Stimulated activated CD8-positive, alpha-beta memory T cell treated with anti-CD3 and anti-CD28 coated beads, Interleukin-15, amount 100 ng/mL, for 1 hour (primary cell): ENCODE results near the gene IKBKE.
A peak's percentile ranks its signal among the peaks of the same experiment; 100 is the strongest.

Source experiments
- DNase-seq: peaks from one replicate; pipeline ENCODE4 v3.0.0-alpha.2; 2020; ENCODE audit warnings: low read depth

IKBKE gene

DNA sequence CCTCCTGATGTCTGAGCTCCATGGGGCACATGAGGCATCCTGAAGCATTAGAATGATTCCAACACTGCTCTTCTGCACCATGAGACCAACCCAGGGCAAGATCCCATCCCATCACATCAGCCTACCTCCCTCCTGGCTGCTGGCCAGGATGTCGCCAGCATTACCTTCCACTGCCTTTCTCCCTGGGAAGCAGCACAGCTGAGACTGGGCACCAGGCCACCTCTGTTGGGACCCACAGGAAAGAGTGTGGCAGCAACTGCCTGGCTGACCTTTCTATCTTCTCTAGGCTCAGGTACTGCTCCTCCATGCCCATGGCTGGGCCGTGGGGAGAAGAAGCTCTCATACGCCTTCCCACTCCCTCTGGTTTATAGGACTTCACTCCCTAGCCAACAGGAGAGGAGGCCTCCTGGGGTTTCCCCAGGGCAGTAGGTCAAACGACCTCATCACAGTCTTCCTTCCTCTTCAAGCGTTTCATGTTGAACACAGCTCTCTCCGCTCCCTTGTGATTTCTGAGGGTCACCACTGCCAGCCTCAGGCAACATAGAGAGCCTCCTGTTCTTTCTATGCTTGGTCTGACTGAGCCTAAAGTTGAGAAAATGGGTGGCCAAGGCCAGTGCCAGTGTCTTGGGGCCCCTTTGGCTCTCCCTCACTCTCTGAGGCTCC lies 26.0 kb downstream of the IKBKE start:
- DNase-seq, result no peak

DNA sequence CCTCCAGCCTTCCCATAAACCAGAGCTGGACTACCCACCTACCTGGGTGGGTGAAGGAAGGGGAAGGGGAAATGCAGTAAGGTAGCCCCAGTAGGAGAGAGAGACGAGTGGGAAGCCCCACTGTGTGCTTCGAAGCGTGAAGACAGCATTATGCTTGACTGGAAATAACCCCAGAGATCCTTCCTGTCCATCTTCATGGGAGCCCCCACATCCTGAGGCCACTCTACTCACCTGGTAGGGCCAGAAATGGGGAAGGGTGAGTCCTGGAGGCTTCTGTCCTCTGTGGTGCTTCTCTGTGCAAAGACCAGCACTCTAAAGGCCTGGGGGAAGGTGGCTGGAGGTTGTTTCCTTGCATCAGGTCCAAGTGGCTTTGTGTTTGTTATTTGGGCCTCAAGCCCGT lies 27.1 kb downstream of the IKBKE start:
- no peak for DNase-seq

DNA sequence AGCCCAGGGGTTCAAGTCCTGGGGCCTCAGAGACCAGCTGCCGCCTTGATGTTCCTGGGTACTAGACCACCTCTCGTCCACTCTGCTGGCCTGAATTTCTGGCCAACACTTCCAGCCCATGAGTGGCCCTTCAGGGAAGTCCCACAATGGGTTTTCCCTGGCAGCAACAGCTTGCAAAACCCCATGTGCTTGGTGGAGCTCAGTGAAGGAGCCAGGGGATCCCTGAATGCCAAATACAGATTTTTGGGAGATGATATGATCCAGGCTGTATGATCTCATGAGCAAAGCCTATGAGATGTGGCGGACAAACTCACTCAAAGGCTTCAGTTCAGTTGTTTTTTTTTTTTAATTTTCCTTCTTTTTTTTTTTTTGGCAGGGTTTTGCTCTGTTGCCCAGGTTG lies 27.5 kb downstream of the IKBKE start:
- DNase-seq, result no peak

DNA sequence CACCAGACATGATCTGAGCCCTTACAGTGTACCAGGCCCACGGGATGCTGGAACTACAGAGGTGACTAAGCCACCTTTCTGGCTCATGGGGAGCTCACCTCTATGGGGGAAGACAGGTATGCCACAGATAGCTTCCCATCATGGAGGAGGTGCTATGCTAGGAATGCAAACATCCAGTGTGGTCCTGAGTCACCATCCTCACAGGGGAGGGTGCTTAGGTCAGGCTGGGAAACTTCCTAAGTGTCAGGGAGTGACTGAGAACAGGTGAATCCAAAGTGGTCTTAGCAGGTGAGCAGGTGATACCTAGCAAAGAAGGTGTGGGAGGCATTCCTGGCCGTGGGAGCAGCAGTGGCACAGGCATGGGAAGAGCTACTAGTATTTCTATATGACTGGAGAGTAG lies 28.4 kb downstream of the IKBKE start:
- DNase-seq, result no peak

DNA sequence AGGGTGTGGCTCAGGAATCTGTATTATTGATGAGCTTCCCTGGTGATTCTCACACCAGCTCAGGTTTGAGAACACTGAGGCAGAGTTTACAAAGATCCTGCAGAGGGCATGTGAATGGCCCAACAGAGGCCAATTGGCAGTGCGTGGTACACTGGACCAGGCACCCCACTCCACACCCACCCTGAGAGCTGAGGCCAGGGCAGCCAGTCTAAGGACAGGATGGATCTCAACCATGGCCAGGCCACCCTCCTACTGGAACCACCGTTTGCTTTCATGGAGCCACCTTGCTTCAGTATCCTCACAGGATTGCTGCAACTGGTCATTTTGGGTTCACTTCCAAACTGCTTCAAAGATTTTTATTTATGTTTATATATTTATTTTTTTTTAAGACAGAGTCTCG lies 29.8 kb downstream of the IKBKE start:
- no peak for DNase-seq

DNA sequence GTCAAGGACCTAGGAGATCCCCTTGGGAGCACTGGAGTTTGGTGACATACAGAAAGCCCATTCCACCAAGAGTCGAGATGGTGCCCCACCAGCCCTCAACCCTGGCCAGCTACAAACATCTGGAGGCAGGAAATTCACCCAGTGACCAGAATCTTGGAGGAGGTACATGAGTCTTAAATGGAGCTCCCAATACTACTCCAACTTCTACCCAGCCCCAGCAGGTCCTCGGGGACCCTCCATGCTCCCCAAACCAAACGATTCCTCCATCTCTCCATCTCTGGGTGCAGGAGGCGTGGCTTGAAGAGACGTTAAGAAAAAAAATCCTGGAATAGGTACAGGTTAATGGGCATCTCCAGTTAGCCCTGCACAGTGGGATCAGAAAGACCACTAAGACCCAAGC lies 31.6 kb downstream of the IKBKE start:
- no peak for DNase-seq

DNA sequence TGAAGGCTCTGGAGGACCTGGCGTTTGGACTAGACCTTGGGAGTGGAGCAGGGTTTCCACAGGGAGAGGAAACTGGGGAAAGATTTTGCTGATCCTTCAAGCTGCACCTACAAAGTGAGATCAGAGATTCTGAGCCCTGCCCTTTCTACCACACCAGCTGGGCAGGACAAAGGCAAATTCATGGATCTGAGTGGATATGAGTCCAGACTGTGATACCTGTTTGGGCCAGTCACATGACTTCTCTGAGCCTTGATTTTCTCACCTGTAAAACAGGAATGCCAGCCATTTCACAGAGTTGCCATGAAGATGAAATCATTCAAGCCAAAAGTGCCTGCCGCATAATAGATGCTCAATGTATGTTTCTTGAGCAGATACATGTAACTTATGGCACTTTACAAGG lies 32.1 kb downstream of the IKBKE start:
- no peak for DNase-seq

DNA sequence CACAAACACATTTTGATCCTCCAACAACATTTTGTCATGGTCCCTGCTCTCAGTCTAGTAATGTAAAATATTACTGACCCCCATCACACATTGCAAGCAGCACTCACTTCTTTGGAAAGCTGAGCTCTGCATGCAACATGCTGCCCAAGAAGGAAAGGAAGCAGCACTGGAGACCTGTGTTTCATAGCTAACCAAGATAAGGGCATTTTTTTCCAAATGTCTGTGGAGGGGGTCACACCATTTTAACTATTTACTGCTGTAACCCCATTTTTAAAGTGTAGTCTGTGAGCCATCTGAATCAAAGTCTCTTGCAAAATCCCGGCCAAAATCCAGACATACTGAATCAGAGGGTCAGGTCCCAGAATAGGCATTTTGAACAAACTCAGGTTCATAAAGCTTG lies 32.5 kb downstream of the IKBKE start:
- no peak for DNase-seq

DNA sequence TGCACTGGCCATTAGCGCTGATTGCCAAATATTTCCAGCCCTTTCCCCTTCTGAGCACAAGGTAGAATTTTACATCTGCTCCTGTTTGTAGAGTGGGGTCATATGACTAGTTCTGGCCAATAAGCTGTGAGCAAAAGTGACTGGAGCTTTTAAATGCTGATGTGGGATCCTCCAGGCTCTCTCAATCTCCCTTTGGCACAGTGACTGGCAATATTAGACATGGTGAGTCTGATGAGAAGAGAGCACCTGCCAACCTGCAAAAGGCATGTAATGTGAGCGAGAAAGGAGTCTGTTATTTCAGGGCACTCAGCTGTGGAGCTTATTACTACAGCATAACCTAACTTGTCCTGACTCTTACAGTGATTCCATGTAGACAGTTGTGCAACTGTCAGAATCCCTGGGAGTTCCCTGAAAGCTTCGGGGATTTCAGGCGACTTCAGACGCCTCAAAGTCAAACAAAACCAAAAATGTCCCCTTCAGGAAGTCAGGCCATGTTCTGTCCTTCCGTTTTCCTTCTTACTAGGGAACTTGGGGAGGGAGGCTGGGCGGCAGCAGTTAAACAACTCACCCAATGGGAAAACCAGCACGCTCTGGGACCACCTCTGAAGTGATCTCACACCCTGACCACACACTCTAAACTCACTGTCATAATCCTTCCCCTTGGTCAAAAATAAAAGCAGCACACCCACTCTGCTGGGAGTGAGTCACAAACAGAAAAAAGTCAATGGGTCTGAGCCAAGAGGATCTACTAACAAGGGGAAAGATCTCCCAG lies 33.5 kb downstream of the IKBKE start:
- no peak for DNase-seq

DNA sequence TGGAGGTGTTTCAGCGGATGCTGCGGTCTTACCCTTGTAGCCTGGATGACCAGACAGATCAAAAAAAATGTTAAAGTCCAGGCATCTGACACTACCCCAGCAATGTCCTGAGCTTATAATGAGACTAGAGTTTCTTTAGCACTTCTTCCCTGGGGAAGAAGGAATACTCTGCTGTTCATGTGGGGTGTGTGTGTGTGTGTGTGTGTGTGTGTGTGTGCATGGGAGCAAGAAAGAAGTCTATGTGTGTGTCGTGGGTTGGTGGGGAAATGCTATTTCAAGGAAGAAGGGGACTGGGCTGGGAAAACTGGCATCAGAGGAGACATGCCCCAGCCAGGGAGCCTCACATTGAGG lies 34.1 kb downstream of the IKBKE start:
- DNase-seq, result no peak

DNA sequence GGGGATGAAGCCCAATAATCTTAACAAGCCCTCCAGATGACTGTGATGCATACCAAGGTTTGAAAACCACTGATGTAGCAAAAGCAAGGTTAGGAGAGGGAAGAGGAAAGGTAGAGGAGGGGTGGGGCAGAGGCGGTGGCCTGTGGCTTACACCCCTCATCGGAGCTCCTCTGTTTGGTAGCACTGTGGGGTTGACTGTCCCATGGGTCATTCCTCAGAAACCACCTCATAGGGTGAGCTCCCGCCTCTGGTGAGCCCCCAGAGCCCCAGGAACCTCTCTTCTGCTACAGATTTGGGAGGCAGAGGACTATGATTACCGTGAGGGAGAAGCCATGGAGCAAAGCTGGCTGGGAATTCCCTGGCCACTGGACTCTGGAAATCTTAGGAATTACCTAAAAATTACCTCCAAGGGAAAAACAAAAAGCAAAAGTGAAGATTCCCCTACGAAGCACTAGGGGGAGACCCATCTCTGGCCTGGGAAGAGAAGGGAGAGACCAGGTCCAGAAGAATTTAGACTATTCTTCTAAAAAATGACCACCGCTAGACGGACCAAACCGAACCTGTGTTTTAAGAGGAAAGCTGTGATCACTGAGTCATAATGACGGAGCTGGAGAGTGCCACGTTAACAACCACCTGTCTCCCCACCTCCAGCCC lies 35.6 kb downstream of the IKBKE start:
- DNase-seq, result no peak

DNA sequence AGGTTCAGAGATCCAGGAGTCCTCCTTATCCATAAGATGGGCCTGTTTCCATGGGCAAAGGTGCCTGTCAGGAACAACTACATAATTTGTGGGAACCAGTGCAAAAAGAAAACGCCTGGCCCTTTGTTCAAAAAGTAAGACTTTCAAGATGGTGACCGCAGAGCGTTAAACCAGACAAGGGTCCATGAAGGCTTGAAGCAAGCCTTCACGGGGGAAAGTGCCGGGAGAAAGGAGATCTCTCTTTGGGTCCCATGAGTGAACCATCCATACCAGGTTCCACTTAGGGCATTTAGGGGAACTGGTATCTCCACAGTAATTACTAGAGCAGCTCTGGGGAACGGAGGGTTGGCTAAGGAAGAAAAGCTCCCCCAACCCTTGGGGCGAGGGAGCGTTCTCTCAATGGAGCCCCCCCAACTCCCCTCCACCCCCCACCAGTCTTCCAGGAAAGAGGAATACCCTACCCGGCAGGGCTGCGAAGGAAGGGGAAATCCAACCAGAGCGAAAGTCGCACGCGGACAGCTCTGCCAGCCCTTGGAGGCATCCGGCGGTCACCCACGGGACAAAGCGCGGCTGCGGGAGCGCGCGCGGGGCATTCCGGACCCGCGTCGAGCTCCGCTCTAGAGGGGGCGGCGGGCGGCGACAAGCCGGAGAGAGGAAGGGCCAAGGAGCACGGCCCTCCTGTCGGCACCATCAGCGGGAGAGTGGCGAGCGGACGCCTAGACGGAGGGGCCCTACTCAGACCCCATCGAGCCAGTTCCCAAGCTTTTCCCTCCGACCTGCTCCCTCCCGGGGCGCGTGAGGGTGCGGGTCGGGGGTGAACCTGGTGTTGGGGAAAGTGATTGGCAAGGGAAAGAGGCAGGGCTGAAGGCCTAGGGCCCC lies 36.4 kb downstream of the IKBKE start:
- DNase-seq, result no peak

DNA sequence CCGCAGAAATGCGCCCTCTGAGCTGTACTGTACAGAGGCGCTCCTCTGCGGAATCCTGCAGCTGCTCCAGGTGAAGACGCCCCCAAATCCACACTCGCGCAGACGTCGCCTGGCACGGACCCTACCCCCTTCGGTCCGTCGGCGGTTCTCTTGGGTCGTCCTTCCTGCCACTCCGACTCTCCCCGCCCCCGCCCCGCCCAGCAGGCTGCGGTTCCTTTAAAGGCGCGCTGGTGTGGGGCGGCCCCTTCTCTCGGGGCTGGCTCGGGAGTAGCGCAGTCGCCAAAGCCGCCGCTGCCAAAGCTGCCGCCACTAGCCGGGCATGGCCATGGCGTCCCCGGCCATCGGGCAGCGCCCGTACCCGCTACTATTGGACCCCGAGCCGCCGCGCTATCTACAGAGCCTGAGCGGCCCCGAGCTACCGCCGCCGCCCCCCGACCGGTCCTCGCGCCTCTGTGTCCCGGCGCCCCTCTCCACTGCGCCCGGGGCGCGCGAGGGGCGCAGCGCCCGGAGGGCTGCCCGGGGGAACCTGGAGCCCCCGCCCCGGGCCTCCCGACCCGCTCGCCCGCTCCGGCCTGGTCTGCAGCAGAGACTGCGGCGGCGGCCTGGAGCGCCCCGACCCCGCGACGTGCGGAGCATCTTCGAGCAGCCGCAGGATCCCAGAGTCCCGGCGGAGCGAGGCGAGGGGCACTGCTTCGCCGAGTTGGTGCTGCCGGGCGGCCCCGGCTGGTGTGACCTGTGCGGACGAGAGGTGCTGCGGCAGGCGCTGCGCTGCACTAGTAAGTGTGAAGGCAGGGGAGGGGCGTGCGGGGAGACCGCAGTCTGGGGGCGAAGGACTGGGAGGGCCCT lies 37.2 kb downstream of the IKBKE start, which contains the start of gene RASSF5:
Gene RASSF5 (plus strand): TSS at position 248 of the 846 bp plus-strand sequence. CDS start 72 bp downstream, at position 320.
- peak; percentile 66 for DNase-seq

DNA sequence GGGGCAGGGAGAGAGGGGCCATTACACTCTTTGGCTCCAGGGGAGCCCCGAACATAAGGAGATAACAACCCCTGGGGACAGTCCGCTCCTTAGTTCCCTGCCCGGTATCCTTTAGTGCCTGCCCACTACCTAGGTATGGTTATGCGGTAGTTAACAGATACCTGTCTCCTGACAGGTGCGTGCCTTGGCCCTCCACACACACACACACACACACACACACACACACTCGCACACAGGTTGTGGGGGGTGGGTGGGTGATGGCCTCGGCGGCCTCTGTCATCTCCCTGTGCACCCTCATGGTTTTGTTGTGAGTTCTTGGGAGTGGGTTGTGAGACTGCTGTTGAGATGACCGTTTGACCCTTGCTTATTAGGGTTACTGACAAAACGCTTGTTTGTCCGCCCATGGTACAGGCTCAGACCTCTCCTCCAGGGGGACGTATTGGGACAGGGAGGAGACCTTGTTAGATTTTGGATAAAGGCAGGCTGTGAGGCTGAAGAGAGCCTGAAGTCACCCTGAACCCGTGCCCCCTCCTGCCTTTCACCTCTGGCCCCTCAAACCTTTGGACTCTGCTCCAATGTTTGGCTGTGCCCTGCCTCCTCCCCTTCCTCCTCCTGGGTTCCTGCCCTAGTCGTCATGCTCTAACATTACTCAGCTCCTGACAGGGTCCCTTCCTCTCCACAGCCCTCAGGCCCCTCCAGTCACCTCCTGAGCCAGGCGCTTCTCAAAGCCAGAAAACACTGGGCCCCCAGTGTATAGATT lies 38.0 kb downstream of the IKBKE start:
- no peak for DNase-seq

DNA sequence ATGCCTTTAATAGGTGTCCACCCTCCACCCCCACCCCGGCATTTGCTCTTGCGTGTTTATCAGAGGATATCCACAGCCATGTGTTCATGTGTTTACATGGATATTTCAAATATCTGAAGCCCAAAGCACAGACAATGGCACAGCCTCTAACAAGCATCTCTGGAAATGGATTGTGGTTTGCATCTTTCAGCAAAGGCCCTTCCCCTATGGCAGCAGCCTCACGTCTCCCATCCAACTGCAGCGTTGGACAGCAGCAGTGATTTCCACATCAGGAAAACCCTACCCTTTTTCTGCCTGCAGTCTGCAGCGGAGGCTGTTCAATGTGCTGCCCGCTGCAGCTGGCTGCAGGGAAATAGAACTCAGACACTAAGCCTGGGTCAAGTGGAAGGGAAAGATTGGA lies 38.7 kb downstream of the IKBKE start:
- DNase-seq, result no peak

DNA sequence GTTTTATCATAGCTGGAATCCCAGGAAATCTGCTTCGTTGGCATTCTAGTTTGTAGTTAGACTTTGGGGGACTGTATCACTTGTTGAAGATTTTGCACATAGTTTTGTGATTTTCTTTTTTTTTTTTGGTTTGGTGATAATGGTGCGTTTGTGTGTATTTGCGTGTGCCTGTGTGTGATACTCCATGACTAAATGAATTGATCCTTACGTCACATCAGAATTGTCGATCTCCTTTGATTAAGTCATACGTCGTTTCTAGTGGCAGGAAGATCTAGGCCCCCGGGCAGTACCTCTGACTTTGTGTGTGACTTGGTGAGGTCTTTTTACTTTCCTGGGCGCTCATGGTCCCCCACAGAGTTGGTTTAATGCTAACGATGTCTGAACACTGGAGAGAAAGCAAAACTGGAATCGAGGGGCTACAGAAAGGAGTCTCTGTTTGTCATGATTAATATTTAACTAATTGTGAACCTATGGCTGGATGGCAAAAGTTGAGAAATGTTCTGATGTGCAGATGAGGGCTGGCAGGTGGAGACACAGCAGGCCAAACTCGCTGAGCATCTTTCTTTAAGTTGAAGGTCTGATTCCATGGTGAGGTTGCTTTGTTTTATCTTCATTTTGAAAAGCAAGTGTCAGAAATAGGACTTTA lies 39.5 kb downstream of the IKBKE start:
- DNase-seq, result no peak

DNA sequence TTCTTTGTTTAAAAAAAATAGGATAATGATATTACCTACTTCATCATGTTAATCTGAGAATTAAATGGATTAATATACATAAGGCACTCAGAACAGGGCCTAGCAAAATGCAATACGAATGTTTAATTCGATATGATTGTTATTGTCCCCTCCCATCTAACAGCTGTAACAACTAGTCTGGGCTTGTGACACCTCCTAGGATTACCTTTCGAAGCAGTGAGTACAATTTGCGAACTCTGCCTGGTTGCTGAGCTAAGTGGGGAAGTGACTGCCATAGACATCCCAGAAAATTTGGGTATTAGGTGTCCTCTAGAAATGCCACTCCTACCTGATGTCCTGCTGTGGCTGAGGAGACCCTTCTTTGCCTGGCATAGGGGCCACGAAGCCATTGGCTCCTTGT lies 40.1 kb downstream of the IKBKE start:
- no peak for DNase-seq

DNA sequence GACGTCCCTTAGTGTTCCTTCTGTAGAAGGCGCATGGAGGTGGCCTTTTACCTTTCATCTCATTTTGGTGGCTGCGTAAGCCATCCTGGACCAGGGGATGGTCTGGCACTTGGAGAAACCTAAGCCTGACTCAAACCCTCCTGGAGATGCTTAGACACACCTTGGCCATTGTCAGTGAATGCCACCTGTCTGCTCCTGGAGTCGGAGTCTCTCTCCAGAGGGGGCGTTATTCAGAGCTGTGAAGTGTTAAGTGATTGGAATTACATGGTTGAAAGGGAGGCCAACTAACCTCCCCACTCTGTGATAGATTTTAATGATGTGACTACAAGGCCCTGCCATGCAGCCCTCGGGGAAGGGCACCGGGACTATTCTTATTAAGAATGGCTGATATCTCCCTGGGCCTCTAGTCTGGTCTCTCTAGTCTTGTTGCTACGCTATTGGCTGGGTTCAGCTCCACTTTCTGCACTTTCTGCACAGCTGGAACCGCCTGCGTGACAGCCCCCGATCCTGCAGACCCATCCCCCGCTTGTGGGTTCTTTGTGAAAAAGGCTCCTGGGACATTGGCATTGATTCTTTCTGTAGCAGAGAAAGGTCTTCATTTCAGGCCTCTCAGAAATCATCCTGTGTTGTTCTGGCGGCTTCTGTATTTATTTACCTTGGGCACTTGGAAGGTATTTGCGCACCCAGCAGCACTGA lies 41.2 kb downstream of the IKBKE start:
- no peak for DNase-seq

DNA sequence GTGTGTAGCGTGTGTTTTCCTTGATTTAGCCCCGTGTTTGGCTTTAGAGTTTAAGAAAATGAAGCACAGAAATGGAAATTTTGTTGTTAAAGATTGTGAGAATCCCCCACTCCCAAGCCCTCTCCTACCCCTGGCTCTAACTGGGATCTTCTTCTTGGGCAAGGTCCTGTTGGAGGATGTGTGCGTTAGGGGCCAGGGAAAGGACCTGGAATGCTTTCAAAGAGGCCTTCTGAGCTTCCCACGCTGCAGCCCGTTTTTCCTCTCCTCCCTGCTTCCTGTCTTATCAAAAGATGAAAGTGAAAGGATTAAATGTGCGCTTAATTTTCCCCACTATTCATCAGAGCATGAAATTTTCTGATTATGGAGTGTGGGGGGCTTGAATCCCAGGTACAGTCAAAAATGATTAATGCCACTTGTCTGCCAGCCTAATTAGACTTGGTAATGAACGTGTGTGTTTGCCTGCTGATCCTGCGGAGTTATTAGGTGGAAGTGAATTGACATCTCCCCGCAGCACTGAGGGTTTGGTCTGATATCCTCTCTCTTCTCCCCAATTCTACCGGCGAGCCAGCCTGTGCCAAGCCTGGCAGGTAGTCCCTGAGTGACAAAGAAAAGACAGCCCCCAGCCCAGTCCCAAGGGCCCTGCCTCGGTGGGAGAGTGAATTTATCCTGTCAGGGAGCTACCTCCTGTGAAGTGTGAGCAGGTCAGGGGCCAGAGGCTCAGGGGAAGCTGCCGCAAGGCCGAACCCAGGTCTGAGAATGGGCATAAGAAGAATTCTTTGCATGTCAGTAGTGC lies 42.0 kb downstream of the IKBKE start:
- no peak for DNase-seq
